DMS53 (cell line): ENCODE measurements around the gene MDFIC.

ENCODE experiments used
- DNase-seq: peaks from one replicate; lab custom pipeline; 2025; lab: John Stamatoyannopoulos, UW

MDFIC gene

GRCh38 chr7:114997487-114998404 lies 75.9 kb downstream of the MDFIC start:
- DNase-seq = no peak

- peak; percentile 77 for DNase-seq
These were observed 82.2 kb downstream of the MDFIC start for GRCh38 chr7:115004121-115004520.

DNA sequence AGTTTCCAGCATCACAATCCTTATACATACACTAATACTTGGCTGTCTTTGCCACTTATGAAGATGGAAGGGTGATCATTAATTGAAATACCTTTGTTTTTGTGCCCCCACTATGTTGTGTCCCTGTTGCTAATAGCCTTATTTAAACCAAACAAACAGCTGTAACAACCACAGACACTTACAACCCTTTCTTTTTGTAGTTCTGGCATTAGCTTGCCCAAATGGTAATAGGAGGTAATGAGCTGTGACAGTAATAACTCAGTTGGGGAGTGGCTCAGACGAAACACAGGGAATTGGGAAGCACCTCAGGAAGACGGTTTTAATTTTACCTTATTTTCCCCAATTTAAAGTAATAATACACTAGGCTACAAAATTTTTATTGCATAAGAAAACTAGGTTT lies 83.4 kb downstream of the MDFIC start:
- DNase-seq = no peak

DNA sequence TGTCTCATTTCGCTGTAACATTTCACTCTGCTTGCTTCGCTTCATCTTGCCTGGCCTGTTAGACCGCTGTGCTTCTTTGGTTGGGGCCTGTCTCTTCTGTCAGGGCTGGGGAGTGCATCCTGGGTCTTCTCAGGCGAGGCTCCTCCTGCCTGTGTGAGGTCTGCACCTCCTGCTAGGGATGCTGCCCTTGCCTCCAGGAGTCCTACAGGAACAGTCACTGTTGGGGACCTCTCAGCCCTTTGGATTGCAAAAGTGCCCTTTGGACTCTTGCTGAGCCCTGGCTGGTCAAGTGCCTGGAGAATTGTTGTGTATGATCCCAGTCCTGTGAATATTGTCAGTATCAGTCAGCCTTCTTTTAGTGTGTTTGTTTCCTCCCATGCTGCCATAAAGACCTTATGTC lies 84.1 kb downstream of the MDFIC start:
- peak; percentile 90 for DNase-seq

GRCh38 chr7:115007751-115008150 lies 85.9 kb downstream of the MDFIC start:
- DNase-seq = no peak

- DNase-seq = no peak
These were observed 86.7 kb downstream of the MDFIC start for GRCh38 chr7:115008465-115009114.

DNA sequence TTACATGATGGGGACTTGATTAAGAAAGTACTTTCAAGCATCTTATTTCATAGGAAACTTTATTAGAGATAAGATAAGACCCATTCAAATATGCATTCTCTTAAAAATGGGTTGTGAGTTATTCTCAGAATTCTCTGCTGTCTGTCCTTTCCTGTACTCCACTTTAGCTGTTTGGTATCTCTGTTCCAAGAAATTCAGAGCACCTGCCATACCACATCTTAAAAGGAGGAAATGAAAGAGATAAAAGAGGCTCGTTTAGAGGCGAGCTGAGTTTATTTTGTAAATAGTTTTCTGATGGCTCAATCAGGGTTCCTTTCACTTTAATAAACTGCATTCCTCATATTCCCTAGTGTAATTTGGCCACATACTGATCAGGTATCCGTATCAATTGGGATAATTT lies 87.2 kb downstream of the MDFIC start:
- DNase-seq = peak; percentile 17

DNA sequence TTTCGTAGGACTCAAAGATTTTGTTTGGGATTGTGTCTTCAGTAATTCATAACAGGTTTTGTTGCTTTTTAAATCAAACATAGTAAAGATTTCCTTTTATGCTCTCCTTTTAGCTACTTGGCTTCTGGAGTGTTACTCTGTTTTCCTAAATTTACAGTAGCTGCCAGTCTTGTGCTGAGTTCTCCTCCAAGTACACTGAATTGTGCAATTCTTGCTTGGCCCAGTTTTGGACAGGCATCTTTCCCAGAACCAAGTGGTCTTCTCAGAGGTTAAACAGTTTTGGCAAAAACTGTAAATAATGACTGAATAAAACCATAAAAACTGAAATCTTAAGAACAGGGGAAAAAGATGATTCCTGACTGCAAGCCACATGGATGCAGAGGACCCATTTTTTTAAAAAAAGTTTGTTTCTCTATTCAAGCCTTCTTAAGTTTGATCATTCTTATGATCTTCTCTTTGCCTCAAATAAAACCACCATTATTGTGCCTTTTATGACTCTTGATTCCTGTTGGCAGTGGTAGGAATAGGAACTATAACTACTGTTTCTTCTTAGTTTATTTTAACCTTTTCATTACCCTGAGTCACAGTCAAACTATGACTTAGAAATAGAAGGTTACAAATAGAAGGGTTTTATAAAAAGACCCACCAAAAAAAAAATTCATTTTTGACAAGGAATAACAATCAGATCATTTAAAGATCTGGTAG lies 88.0 kb downstream of the MDFIC start:
- no peak for DNase-seq

DNA sequence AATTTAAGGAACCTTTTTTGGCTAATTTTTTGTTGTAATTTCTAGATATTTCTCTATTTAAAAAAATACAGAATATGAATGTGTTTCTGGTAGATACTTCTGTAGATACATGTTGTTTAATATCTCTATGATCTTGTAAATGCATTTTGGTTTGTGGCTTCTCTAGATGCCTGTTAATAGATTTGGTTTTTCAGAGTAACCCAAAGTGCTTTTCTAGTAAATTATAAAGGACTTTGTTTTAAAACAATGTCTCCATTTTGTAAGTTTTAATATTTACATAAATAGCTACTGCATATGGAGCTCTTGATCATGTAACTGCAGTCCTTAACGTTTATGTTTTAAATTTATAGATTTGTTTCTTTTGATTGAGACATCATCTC lies 88.5 kb downstream of the MDFIC start:
- no peak for DNase-seq

DNA sequence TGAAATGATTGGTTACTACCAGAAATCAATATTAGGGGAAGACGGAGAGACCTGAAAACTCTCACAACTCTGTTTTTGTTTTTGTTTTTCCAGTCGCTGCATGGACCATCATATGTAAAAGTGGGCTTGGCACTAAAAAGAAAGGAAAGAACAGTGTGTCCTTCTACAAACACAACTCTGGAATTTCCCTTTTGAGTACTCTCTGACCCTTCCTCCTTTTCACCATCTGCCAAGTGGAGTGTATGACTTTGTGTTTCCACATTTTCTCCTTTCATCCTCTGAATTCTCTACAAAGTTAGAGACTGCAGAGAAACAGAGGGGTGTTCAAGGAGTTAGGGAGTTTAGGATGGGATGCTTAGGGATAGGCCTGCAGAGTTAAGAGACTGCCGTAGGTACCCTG lies 92.0 kb downstream of the MDFIC start:
- no peak for DNase-seq

DNA sequence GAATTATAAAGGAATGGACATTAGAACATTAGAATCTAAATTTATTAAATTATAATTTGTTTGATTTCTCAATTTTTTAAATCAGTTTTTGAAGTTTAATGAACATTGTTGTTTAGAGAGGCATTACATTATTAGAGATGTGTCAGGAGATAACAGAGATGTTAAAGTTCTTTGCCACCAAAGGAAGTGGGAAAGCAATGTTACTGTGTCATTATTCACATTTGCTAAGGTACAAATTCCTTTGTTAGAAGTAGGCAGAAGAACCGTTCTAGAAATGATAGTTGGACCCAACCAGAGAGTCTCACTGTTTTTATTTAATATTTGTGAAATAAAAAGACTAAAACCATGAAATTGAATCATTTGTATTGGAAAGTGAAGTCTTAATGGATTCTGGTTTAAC lies 92.9 kb downstream of the MDFIC start:
- no peak for DNase-seq

DNA sequence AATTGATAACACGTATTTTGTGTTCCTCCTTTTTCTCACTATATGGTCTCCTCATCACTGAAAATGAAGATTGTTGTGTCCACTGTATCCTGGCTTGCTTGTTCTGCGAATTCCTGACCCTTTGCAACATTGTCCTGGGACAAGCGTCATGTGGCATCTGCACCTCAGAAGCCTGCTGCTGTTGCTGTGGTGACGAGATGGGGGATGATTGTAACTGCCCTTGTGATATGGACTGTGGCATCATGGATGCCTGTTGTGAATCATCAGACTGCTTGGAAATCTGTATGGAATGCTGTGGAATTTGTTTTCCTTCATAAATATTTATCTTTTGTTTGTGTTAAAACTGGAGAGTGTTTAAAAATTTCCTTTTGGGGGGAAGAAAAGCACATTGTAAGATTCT lies 93.7 kb downstream of the MDFIC start:
- no peak for DNase-seq

DNA sequence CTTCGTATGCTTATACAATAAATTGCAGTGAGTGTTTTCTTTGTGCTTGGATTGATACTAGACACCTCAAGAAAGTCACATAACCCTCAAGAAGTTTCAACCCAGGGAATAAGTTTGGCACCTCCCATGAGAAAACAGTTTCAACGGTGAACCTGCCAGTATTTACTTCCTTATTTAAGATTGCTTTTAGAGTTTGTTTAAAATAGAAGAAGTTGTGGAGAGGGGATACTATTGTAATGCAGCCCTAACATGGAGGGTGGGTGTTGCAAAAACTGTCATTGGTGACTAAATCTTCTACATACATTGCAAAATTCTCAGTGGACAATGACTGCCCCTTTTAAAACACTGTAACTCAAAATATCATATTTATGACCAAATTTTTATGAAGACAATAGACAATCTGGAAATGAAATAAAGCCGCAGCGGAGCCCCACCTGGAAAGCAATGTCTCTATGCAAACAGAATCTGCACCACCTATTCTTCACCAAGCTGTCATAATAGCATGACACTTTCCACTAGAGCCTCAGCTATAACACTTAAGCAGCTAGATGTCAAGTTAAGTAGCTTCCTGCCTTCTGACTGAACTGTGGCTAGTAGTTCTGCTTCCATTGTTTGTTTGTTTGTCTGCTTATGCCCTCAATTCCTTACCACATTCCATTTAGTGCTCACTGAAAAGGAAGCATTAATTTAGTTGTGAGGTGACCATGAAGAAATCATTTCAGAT lies 98.2 kb downstream of the MDFIC start:
- no peak for DNase-seq

- DNase-seq = no peak
These were observed 101.3 kb downstream of the MDFIC start for GRCh38 chr7:115023219-115023618.

DNA sequence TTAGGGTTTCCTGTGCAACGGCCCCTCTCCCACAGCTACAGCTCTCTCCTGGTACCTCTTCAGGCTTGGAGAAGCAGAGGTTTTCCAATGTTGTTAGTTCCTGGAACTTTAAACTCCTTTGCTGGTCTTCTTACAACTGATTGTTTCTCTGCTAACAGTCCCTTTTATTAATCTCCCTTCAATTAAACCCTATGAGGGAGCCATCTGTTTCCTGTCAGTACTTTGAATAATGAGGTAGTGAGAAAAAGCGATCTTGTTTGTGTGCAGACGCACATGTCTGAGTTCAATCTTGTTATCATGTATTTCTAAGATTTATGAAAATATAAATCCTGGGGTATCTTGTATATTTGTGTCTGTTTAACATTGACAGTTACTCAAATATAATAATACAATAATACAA lies 102.4 kb downstream of the MDFIC start:
- no peak for DNase-seq

GRCh38 chr7:115032715-115033703 lies 111.1 kb downstream of the MDFIC start:
- DNase-seq = peak; percentile 8

GRCh38 chr7:115033917-115034459 lies 112.1 kb downstream of the MDFIC start:
- DNase-seq = no peak

GRCh38 chr7:115034515-115034914 lies 112.6 kb downstream of the MDFIC start:
- DNase-seq = no peak

DNA sequence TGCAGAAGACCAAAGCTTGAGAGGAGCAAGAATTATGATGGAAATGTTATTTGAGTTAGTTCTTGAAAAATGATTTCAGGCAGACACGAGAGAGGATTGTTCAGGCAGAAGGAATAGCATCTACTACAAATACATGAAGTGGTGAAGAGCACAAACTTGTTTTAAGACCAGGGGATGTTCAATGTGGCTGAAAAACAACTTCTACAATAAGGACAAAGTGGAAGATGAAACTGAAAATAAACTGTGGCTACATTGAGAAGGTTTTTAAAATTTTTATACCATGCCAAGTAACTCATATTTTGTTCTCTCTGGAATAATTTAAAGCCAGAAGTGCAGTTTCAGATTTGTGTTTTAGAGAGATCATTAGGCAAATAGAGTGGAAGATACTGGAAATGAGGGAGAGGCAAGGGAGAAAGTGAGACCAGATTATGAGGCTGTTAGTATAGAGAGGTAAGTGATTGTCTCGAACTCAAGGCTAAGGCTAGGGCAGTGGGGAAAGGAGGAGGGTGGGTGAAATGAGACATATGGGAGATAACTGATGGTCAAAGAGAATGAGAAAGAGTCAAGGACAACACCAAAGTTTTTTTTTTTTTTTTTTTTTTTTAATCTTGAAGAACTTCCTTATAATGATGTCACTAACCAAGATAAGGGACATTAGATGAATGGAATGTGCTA lies 115.4 kb downstream of the MDFIC start:
- no peak for DNase-seq

DNA sequence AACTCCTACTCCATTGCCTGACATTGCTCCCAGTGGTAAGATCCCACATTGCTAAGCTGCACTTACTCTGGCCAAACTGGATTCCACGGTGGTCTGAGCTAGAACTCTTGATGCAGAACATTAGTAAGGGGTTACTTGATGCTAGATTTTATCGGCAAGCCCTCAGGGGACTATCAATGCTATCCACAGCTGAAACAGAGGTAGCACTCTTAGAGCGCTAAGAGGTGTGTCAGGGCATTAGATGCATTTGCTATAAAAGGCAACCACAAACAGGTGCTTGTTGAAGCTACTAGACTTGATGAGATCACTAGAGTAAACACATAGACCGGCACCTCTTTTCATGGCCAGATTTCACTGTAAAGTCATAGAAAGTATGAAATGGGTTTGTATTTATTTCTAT lies 116.3 kb downstream of the MDFIC start:
- peak; percentile 96 for DNase-seq
